Right lobe of liver (tissue), 4 donors: Measurements from ENCODE around the gene PRDM1.

Source experiments
- CTCF ChIP-seq, 4 donors: fragments of 200-600 bp in 3 of 4; fragments of 450-650 bp in 1 of 4; IDR thresholded peaks; one replicate each; pipeline versions ENCODE4 v1.5.1 to v1.8.0; 2016 to 2022; ENCODE audit warnings: antibody characterized with exemption in 4 of 4, mild to moderate bottlenecking in 2 of 4
- POLR2A ChIP-seq: fragments of 450-650 bp; IDR thresholded peaks from one replicate; pipeline ENCODE4 v1.6.1; 2017; ENCODE audit warnings: antibody characterized with exemption, mild to moderate bottlenecking
- donor health status: DM: no; HTN: no; CAD: no.
- donor health status: DM: no; HTN: no; CAD: no.
- donor health status: DM: no; HTN: yes; CAD: no.

DNA sequence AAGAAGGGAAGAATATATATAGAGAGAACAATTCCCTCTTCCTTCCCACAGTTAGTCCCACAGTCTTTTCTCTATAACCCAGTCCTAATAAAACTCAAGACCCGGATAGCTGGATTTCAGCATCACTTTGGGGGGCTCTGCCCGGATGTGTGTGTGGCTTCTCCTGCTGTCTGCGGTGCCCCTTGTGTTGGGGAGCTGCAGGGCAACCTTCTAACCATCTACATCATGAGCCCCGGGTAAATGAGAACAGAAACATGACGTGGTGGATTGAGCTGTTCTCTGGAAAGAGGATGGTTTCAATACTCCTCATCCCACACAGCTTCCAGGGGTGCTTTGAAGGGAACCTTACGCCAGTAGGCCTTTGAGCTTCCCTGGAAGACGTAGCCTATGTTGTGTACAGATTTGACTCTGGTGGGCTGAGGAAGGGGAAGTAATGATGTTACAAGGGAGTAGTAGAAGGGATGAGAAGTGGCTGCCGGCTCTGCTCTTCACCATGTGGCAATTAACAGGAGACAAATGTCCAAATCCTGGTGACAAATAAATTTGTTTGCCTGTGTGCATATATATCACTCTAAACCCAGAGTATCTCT lies 13.5 kb upstream of the PRDM1 start:
- no peak for TF ChIP-seq CTCF (IDR thresholded peaks at IDR 0.05)
- no peak for TF ChIP-seq POLR2A
